CD4-positive, alpha-beta T cell treated with Interleukin-1 beta for 1 hour (primary cell): ENCODE measurements around the gene NUDT15.
"Not testable (repeated sequence)": the region's sequence is repeated elsewhere in the genome, so short reads cannot be mapped to it uniquely, and the experiment has no call there.

ENCODE experiments used
- DNase-seq, 2 donors: peaks; one replicate each; pipeline ENCODE4 v3.0.0-alpha.2; 2020 to 2022

NUDT15 gene

GRCh38 chr13:48037346-48038173 lies at the start of gene NUDT15:
TSS of gene NUDT15 (plus strand) at chr13:48037726. CDS start at chr13:48037747, 21 bp downstream.
- peak; percentile 94 to 96 for DNase-seq

GRCh38 chr13:47990427-47990826 lies 47.1 kb upstream of the NUDT15 start:
- DNase-seq: no peak

GRCh38 chr13:47990920-47991466 lies 46.5 kb upstream of the NUDT15 start:
- no peak for DNase-seq

DNA sequence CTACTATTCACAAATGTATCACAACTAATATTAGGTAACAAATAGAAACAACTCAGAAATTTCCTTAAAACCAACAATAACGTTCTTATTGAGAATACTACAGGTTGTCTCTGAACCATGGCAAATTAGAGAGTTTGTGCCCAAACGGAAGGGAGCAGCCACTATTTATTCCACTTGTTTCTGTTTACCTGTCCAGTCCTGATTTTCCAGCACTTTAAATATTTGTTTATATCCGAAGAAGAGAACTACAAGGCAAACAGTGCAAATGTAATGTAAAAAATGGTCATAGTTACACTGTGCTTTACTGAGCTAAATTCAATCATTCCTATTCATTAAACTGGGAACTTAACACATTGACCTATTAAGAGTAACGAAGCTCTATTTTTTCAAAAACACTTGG lies 45.7 kb upstream of the NUDT15 start:
- no peak for DNase-seq

- no peak for DNase-seq
Observed at GRCh38 chr13:47997384-47997783, 40.1 kb upstream of the NUDT15 start.

- no peak for DNase-seq
Observed at GRCh38 chr13:47999973-48000372, 37.6 kb upstream of the NUDT15 start.

DNA sequence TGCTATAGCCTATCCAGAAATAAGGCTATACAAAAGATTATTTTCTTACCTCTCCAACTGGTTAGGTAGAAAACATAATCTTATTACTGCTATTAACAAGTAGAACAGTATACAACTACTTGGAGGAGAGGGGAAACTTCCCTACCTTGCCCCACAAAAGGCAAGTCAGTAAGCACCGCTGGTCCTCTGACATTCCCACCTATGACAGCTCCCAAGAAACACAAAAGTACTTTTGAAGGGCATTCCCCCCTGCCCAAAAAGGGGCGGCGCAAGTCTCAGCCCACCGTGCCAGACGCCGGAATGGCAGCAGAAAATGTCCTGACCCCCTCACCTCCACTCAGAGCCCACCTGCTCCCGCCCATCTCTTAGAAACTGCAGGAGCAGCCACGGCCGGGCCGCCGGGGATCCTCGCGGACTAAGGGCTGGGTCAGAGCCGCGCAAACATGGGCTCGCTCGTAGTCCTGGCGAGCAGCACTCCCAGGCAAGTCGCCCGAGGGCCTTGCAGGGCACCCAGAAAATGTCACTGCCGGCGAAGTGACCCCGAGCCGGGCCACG lies 36.9 kb upstream of the NUDT15 start:
- DNase-seq: peak in 1 of 2 donors; percentile 2

GRCh38 chr13:48001114-48001881 lies 36.2 kb upstream of the NUDT15 start, which contains the start of gene SUCLA2:
TSS of gene SUCLA2 (minus strand) at chr13:48001273. CDS start at chr13:48001269, 4 bp downstream.
- peak; percentile 90 to 92 for DNase-seq

DNA sequence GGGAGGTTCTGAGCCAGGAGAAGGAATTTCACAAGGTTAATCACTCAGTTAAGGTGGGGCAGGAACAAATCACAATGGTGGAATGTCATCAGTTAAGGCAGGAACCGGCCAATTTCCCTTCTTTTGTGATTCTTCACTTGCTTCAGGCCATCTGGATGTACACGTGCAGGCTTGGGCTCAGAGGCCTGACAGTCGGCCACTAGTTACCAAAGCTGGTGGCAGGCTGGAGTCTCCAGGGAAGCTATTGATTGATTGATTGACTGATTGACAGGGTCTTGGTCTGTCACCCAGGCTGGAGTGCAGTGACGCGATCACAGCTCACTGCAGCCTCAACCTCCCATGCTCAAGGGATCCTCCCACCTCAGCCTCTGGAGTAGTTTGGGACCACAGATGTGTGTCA lies 35.5 kb upstream of the NUDT15 start:
- DNase-seq: not testable (repeated sequence)

- no peak for DNase-seq
Observed at GRCh38 chr13:48004201-48004600, 33.3 kb upstream of the NUDT15 start.

GRCh38 chr13:48006396-48006795 lies 31.1 kb upstream of the NUDT15 start:
- no peak for DNase-seq

GRCh38 chr13:48009284-48009683 lies 28.2 kb upstream of the NUDT15 start:
- DNase-seq: no peak

- DNase-seq: no peak
Observed at GRCh38 chr13:48010698-48011097, 26.8 kb upstream of the NUDT15 start.

- no peak for DNase-seq
Observed at GRCh38 chr13:48012668-48013067, 24.9 kb upstream of the NUDT15 start.

- DNase-seq: no peak
Observed at GRCh38 chr13:48014359-48014758, 23.2 kb upstream of the NUDT15 start.

DNA sequence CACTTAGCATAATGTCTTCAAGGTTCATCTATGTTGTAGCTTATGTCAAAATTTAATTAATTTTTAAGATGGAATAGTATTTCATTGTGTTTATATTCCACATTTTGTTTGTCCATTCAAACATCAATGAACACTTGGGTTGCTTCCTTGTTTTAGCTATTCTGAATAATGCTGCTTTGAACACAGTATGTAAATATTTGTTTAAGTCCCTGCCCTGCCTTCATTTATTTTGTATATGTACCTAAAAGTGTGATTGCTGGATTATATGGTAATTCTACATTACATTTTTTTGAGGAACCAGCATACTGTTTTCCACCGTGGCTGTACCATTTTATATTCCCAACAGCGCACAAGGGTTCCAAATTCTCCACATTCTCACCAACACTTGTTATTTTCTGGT lies 18.9 kb upstream of the NUDT15 start:
- no peak for DNase-seq

GRCh38 chr13:48019796-48020195 lies 17.7 kb upstream of the NUDT15 start:
- DNase-seq: no peak

DNA sequence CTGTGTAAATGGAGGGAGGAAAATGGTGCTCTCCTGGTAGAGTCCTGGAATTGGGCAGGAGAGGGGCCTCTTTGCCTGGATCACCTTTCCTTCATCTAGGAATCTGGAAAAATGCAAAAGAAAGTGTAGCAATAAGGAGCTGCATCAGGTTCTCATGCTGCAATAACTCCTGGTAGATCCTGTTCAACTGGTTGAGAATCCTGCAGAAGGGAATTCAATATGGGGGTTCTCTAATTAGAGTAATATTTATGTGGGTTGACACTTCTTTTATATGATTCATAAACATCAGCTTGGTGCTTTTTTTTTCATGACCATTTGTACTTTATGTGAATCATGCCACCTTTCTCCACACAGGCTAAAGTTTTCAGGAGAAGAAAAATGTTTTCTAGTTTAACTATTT lies 9.5 kb upstream of the NUDT15 start:
- DNase-seq: no peak

DNA sequence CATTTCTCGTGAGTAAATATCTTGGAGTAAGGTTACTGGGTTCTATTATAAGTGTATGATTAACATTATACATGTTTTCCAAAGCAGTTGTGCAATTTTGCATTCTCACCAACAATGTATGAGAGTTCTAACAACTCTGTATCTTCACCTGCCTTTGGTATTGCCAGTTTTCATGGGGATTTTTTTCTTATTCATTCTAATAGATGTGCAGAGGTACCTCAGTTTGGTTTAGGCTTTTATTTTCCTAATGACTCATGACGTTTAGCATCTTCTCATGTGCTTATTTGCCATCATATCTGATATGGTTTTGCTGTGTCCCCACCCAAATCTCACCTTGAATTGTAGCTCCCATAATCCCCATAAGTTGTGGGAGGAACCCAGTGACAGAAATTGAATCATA lies 7.7 kb upstream of the NUDT15 start:
- DNase-seq: no peak

GRCh38 chr13:48038761-48039160 lies 1.2 kb downstream of the NUDT15 start:
- DNase-seq: no peak

DNA sequence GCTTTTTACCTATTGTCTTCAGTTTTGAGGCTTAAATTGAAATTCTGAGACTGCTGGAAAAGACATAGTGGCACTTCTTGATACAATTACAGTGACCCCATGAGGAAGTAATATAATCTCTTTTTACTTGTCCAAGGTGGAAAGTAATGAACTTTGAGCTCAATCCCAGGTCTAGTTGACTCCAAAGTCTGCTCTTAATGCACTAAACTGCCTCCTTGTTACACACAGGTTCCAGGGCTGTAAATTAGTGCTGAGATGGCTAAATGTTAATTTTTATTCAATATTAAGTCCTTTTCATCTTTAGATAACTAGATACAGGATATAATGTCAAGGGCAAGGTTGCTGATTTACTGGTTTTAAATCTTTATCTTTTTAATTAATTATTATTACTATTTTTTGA lies 2.5 kb downstream of the NUDT15 start:
- no peak for DNase-seq

DNA sequence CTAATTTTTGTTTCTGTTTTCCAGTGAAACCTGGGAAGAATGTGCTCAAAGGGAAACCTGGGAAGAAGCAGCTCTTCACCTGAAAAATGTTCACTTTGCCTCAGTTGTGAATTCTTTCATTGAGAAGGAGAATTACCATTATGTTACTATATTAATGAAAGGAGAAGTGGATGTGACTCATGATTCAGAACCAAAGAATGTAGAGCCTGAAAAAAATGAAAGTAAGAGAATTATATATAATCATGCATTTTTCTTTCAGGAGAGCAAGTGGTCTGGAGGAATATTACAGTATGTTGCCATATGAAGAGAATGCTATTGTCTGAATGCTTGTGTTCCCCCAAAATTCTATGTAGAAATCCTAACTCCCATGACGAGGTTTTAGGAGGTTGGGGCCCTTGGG lies 3.4 kb downstream of the NUDT15 start:
- no peak for DNase-seq

DNA sequence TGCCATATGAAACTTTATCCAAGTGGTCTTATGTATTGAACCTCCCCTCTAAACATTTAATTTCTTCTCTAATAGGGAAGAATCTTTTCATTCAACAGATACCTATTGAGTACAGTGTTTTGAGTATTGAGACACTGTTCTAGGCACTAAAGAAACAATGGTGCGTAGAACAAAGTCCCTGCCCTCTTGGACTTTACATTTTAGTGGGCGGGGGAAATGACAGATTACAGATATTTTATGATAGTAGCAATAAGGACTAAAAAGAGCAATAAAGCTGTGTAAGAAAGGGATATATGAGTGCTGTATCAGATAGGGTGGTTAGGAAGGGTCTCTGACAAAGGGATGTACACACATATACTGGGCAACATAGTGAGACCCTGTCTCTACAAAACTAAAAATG lies 5.4 kb downstream of the NUDT15 start:
- DNase-seq: no peak
